HCT116 (cell line): ENCODE measurements around the gene PIWIL4. TPM values are rescaled to one million over a fixed set of nuclear protein-coding genes. Genes with fewer than 3 reads are reported as not detected.
A peak's percentile ranks its signal among the peaks of the same experiment; 100 is the strongest.

Experiments
- ATAC-seq: fragments of 200-7000 bp; cut with Tn5 transposase; 2 replicates; pipeline ENCODE4 v1.9.1; 2020; ENCODE audit warnings: mild to moderate bottlenecking, moderate library complexity
- Bru-seq: library from RNA; stranded (reverse); fragments of 400-500 nt; gene quantifications from one replicate; lab custom pipeline; 2021; lab: Mats Ljungman, UMichigan
- BruChase-seq, 2 experiments: library from RNA; stranded (reverse); fragments of 400-500 nt; gene quantifications; one replicate each; lab custom pipeline; 2021; lab: Mats Ljungman, UMichigan
- BruUV-seq: library from RNA; stranded (reverse); fragments of 400-500 nt; replicated peaks from 2 replicates; lab custom pipeline; 2021; lab: Mats Ljungman, UMichigan
- CTCF ChIA-PET: fragments of 300-600 bp; sonication (Branson Sonifier 250); formaldehyde crosslinking; loops from one replicate; lab custom pipeline; 2021; ENCODE audit warnings: antibody characterized with exemption; lab: Charles Lee
- POLR2A ChIA-PET: fragments of 300-600, 350-600 bp; sonication (Branson Sonifier 250); formaldehyde crosslinking; loops from one replicate; lab custom pipeline; 2021; ENCODE audit warnings: antibody characterized with exemption; lab: Charles Lee
- RAD21 ChIA-PET, 2 experiments: fragments of 300-600 bp; sonication (Branson Sonifier 250); formaldehyde crosslinking; loops; one replicate each; lab custom pipeline; 2023; ENCODE audit warnings: low total read pairs in 2 of 2; ENCODE audit not compliant: uncharacterized antibody in 2 of 2, unreplicated experiment in 2 of 2, low non-redundant PET in 1 of 2; lab: Charles Lee
- DNase-seq: peaks from one replicate; pipeline ENCODE4 v3.0.0-alpha.2; 2010; ENCODE audit warnings: low read depth, low spot score
- H2AFZ ChIP-seq: fragments of 200-600 bp; shearing (Covaris generic), sonication (generic); 2 replicates; pipeline ENCODE4 v1.6.1; 2017; ENCODE audit warnings: low read depth, mixed run types, mixed read lengths, antibody characterized with exemption, low read length; ENCODE audit not compliant: poor library complexity, severe bottlenecking
- H3K27ac ChIP-seq: 2 replicates; pipeline ENCODE4 v1.5.1; 2012; ENCODE audit warnings: low read depth, low read length
- H3K27me3 ChIP-seq: fragments of 200-600 bp; sonication (generic); 2 replicates; pipeline ENCODE4 v1.6.1; 2016; ENCODE audit warnings: mixed run types, low read length, mixed read lengths; ENCODE audit not compliant: insufficient read depth
- H3K36me3 ChIP-seq, 2 experiments: fragments of 200-500 bp in 1 of 2; fragments of 200-600 bp in 1 of 2; sonication (Bioruptor generic) in 1 of 2; sonication (generic) in 1 of 2; 2 replicates each; pipeline versions ENCODE4 v1.5.1 to v1.6.1; 2014 to 2016; ENCODE audit warnings: low read length in 2 of 2, inconsistent platforms in 1 of 2, mixed read lengths in 1 of 2, mixed run types in 1 of 2; ENCODE audit not compliant: insufficient read depth in 2 of 2, control insufficient read depth in 1 of 2
- H3K4me1 ChIP-seq, 2 experiments: fragments of 200-600 bp in 1 of 2; sonication (generic) in 1 of 2; 2 replicates each; pipeline versions ENCODE4 v1.5.1 to v1.6.1; 2012 to 2017; ENCODE audit warnings: low read length in 2 of 2, inconsistent platforms in 1 of 2, mild to moderate bottlenecking in 1 of 2, mixed read lengths in 1 of 2, mixed run types in 1 of 2, moderate library complexity in 1 of 2; ENCODE audit not compliant: insufficient read depth in 2 of 2, control insufficient read depth in 1 of 2
- H3K4me2 ChIP-seq: fragments of 200-600 bp; sonication (generic); 2 replicates; pipeline ENCODE4 v1.6.1; 2017; ENCODE audit warnings: mixed run types, low read length, mixed read lengths
- H3K4me3 ChIP-seq, 2 experiments: fragments of 200-600 bp in 1 of 2; sonication (generic) in 1 of 2; replicated peaks in 1 of 2; 2 replicates each; pipeline ENCODE4 v1.5.1; 2011 to 2016; ENCODE audit warnings: low read length in 2 of 2, control low read depth in 1 of 2, low read depth in 1 of 2, mild to moderate bottlenecking in 1 of 2, mixed read lengths in 1 of 2, mixed run types in 1 of 2
- H3K79me2 ChIP-seq: fragments of 200-600 bp; sonication (generic); 2 replicates; pipeline ENCODE4 v1.6.1; 2017; ENCODE audit warnings: mild to moderate bottlenecking, mixed run types, low read length, moderate library complexity, mixed read lengths; ENCODE audit not compliant: insufficient read depth
- H3K9ac ChIP-seq: fragments of 200-600 bp; sonication (generic); 2 replicates; pipeline ENCODE4 v1.6.1; 2016; ENCODE audit warnings: low read length, mixed read lengths
- H3K9me2 ChIP-seq: fragments of 200-600 bp; sonication (generic), shearing (Covaris generic); 2 replicates; pipeline ENCODE4 v1.6.1; 2017; ENCODE audit warnings: mixed run types, mild to moderate bottlenecking, moderate library complexity; ENCODE audit not compliant: insufficient read depth
- H3K9me3 ChIP-seq, 2 experiments: fragments of 200-500 bp in 1 of 2; fragments of 200-600 bp in 1 of 2; sonication (Bioruptor generic) in 1 of 2; sonication (generic) in 1 of 2; 2 replicates each; pipeline ENCODE4 v1.6.1; 2014 to 2017; ENCODE audit warnings: low read length in 2 of 2, mixed read lengths in 2 of 2, inconsistent platforms in 1 of 2, low read depth in 1 of 2, mild to moderate bottlenecking in 1 of 2, mixed run types in 1 of 2, moderate library complexity in 1 of 2; ENCODE audit not compliant: control insufficient read depth in 1 of 2, insufficient read depth in 1 of 2
- H4K20me1 ChIP-seq: fragments of 200-600 bp; sonication (generic), shearing (Covaris generic); 2 replicates; pipeline ENCODE4 v1.6.1; 2017; ENCODE audit warnings: mixed run types, mild to moderate bottlenecking, moderate library complexity; ENCODE audit not compliant: insufficient read depth
- CBX3 ChIP-seq: IDR thresholded peaks from 2 replicates; pipeline ENCODE4 v1.6.1; 2012; ENCODE audit warnings: low read depth
- CEBPB ChIP-seq: IDR thresholded peaks from 2 replicates; pipeline ENCODE4 v1.6.1; 2012; ENCODE audit warnings: low read depth
- EGR1 ChIP-seq: IDR thresholded peaks from 2 replicates; pipeline ENCODE4 v1.6.1; 2012; ENCODE audit warnings: low read depth
- ELF1 ChIP-seq: IDR thresholded peaks from 2 replicates; pipeline ENCODE4 v1.6.1; 2012; ENCODE audit warnings: low read depth, borderline replicate concordance
- EZH2phosphoT487 ChIP-seq: fragments of 200-600 bp; IDR thresholded peaks from 2 replicates; pipeline ENCODE4 v1.6.1; 2018; ENCODE audit warnings: antibody characterized with exemption, borderline replicate concordance
- POLR2A ChIP-seq: IDR thresholded peaks from 2 replicates; pipeline ENCODE4 v1.7.0; 2011; ENCODE audit warnings: borderline replicate concordance; ENCODE audit not compliant: insufficient read depth, insufficient read length; ENCODE audit errors: extremely low read depth
- RAD21 ChIP-seq: IDR thresholded peaks from 2 replicates; pipeline ENCODE4 v1.6.1; 2012; ENCODE audit warnings: low read depth, mild to moderate bottlenecking
- TCF7L2 ChIP-seq: IDR thresholded peaks from 2 replicates; pipeline ENCODE4 v1.7.0; 2011; ENCODE audit warnings: borderline replicate concordance, inconsistent platforms; ENCODE audit not compliant: insufficient read depth, insufficient read length; ENCODE audit errors: extremely low read depth
- YY1 ChIP-seq: IDR thresholded peaks from 2 replicates; pipeline ENCODE4 v1.6.1; 2011; ENCODE audit warnings: low read length, low read depth, moderate library complexity, mild to moderate bottlenecking; ENCODE audit not compliant: insufficient replicate concordance; ENCODE audit errors: extremely low read depth
- ZNF274 ChIP-seq: fragments of 200-500 bp; sonication (Bioruptor generic); IDR thresholded peaks from 2 replicates; pipeline ENCODE4 v1.6.1; 2014; ENCODE audit warnings: mild to moderate bottlenecking, low read depth, low read length, inconsistent platforms
- intact Hi-C: fragments of 100-400 bp; cut with micrococcal nuclease; formaldehyde crosslinking; loops from 2 replicates; pipeline ENCODE4 v1.10.0; 2022
- long read RNA-seq: library from polyadenylated mRNA; unstranded; transcript quantifications from one replicate; pipeline ENCODE4 v2.0.0, GENCODE V29; 2021; ENCODE audit not compliant: unreplicated experiment
- polyA plus RNA-seq: library from polyadenylated mRNA; unstranded; fragments of >200 nt; gene quantifications from 2 replicates; pipeline ENCODE4 v1.2.1, GENCODE V29; 2012; ENCODE audit warnings: missing spikeins
- total RNA-seq: library from RNA; stranded (reverse); gene quantifications from one replicate; pipeline ENCODE4 v1.2.1, GENCODE V29; 2021; ENCODE audit not compliant: unreplicated experiment
- TF ChIP-seq, protein P1 (sequence below): IDR thresholded peaks from 2 replicates; pipeline ENCODE4 v1.6.1; 2012
- TF ChIP-seq, protein P2 (sequence below), 3 experiments: fragments of 200-600 bp in 1 of 3; sonication (generic) in 1 of 3; IDR thresholded peaks in 2 of 3; conservative IDR thresholded peaks in 1 of 3; 2 replicates each; pipeline ENCODE4 v1.5.1; 2012 to 2017; ENCODE audit warnings: low read depth in 2 of 3, low read length in 2 of 3, antibody characterized with exemption in 1 of 3, borderline replicate concordance in 1 of 3, control low read depth in 1 of 3, mild to moderate bottlenecking in 1 of 3, mixed read lengths in 1 of 3, mixed run types in 1 of 3, moderate library complexity in 1 of 3; ENCODE audit not compliant: insufficient read depth in 1 of 3
- TF ChIP-seq, protein P3 (sequence below): IDR thresholded peaks from 2 replicates; pipeline ENCODE4 v1.6.1; 2012; ENCODE audit warnings: low read depth
- TF ChIP-seq, protein P4 (sequence below): IDR thresholded peaks from 2 replicates; pipeline ENCODE4 v1.6.1; 2012

The PIWIL4 gene
- 0.34 TPM for total RNA-seq
- 0.25 and 0.62 TPM in 2 replicates for polyA plus RNA-seq
- Bru-seq, nascent RNA = percentile 34 among the genes with signal in this experiment
- BruChase-seq, experiment 1, labeled RNA remaining after a 6-hour chase = percentile 45 among the genes with signal in this experiment
- BruChase-seq, experiment 2, labeled RNA remaining after a 2-hour chase = percentile 49 among the genes with signal in this experiment
- long read RNA-seq, partial matches to known transcripts = 0 of 2 reads
- long read RNA-seq, other reads (novel, unspliced or antisense) = 2 of 2 reads

DNA sequence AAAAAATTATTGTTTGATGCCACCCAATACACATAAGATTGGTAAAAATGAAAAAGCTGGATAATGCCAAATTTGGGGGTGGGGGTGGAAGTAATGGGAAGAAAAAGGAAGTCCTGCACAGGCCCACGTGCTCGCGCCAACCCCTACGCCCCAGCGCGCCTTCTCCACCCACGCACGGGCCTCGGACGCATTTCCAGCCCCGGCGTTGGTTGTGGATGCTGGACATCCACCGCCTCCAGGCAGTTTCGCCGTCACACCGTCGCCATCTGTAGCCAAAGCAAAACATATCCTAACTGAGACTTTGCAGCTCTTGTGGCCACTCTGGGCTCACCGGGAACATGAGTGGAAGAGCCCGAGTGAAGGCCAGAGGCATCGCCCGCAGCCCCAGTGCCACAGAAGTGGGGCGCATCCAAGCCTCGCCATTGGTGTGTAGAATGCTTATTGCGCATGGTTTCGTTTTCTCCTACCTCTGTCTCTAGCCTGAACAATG lies at the start of gene PIWIL4:
PIWIL4 (plus strand) TSS at position 188 of the 490 bp plus-strand sequence; CDS start at position 339, 151 bp downstream.
- intact Hi-C loops = no loop called here
- ATAC-seq (no peak), DNase-seq (no peak)
- TF ChIP-seq CBX3 (no peak), ELF1 (no peak), EGR1 (no peak), ZNF274 (no peak), EZH2phosphoT487 (no peak), CEBPB (no peak), RAD21 (no peak), POLR2A (no peak), TCF7L2 (no peak), YY1 (no peak)
- TF ChIP-seq, protein P1, sequence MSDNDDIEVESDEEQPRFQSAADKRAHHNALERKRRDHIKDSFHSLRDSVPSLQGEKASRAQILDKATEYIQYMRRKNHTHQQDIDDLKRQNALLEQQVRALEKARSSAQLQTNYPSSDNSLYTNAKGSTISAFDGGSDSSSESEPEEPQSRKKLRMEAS = no peak
- TF ChIP-seq, protein P2, sequence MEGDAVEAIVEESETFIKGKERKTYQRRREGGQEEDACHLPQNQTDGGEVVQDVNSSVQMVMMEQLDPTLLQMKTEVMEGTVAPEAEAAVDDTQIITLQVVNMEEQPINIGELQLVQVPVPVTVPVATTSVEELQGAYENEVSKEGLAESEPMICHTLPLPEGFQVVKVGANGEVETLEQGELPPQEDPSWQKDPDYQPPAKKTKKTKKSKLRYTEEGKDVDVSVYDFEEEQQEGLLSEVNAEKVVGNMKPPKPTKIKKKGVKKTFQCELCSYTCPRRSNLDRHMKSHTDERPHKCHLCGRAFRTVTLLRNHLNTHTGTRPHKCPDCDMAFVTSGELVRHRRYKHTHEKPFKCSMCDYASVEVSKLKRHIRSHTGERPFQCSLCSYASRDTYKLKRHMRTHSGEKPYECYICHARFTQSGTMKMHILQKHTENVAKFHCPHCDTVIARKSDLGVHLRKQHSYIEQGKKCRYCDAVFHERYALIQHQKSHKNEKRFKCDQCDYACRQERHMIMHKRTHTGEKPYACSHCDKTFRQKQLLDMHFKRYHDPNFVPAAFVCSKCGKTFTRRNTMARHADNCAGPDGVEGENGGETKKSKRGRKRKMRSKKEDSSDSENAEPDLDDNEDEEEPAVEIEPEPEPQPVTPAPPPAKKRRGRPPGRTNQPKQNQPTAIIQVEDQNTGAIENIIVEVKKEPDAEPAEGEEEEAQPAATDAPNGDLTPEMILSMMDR (IDR thresholded peaks at IDR 0.05 in 2 of 3, conservative IDR thresholded peaks at IDR 0.05 in 1 of 3; ENCODE audit: borderline replicate concordance in 1 of 3, insufficient read depth in 1 of 3, low read depth in 2 of 3, low read length in 2 of 3) = no peak
- TF ChIP-seq, protein P3, sequence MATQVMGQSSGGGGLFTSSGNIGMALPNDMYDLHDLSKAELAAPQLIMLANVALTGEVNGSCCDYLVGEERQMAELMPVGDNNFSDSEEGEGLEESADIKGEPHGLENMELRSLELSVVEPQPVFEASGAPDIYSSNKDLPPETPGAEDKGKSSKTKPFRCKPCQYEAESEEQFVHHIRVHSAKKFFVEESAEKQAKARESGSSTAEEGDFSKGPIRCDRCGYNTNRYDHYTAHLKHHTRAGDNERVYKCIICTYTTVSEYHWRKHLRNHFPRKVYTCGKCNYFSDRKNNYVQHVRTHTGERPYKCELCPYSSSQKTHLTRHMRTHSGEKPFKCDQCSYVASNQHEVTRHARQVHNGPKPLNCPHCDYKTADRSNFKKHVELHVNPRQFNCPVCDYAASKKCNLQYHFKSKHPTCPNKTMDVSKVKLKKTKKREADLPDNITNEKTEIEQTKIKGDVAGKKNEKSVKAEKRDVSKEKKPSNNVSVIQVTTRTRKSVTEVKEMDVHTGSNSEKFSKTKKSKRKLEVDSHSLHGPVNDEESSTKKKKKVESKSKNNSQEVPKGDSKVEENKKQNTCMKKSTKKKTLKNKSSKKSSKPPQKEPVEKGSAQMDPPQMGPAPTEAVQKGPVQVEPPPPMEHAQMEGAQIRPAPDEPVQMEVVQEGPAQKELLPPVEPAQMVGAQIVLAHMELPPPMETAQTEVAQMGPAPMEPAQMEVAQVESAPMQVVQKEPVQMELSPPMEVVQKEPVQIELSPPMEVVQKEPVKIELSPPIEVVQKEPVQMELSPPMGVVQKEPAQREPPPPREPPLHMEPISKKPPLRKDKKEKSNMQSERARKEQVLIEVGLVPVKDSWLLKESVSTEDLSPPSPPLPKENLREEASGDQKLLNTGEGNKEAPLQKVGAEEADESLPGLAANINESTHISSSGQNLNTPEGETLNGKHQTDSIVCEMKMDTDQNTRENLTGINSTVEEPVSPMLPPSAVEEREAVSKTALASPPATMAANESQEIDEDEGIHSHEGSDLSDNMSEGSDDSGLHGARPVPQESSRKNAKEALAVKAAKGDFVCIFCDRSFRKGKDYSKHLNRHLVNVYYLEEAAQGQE = no peak
- TF ChIP-seq, protein P4, sequence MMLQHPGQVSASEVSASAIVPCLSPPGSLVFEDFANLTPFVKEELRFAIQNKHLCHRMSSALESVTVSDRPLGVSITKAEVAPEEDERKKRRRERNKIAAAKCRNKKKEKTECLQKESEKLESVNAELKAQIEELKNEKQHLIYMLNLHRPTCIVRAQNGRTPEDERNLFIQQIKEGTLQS = no peak
- peaks cover 2 to 14% of the 10 kb centered on the region in 2 experiments; a peak in 3 of 4 replicates for H3K4me1 ChIP-seq
- H3K9me3 ChIP-seq = no peaks in the 10 kb centered on the region
- no peak within 1 kb of the TSS for H3K4me3 ChIP-seq
- ChIA-PET RAD21 (no interaction called here), POLR2A (no interaction called here), CTCF (no interaction called here)
- no peaks in the 10 kb centered on the region for H3K79me2 ChIP-seq
- H3K9ac ChIP-seq = no peak within 1 kb of the TSS
- H4K20me1 ChIP-seq = no peaks in the 10 kb centered on the region
- no peak within 1 kb of the TSS for H3K4me2 ChIP-seq
- H3K27me3 ChIP-seq = no peaks in the 10 kb centered on the region
- no TSS peak for BruUV-seq
- H3K36me3 ChIP-seq = no peaks in the 10 kb centered on the region
- no peaks in the 10 kb centered on the region for H3K9me2 ChIP-seq
- H2AFZ ChIP-seq = no peak within 1 kb of the TSS
- no peak within 1 kb of the TSS for H3K27ac ChIP-seq
